H9 (cell line): ENCODE measurements around the gene USP3. TPM values are rescaled to one million over a fixed set of nuclear protein-coding genes. Genes with fewer than 3 reads are reported as not detected.

Experiments used
- DNase-seq: peaks from one replicate; pipeline ENCODE4 v3.0.0-alpha.2; 2017
- H2AFZ ChIP-seq: one replicate; pipeline ENCODE4 v1.6.1; 2013; ENCODE audit warnings: mild to moderate bottlenecking, low read length, control low read depth, moderate library complexity
- H2AK5ac ChIP-seq: 2 replicates; pipeline ENCODE4 v1.6.1; 2013; ENCODE audit warnings: low read length, control low read depth, mixed read lengths; ENCODE audit not compliant: insufficient read length
- H2BK120ac ChIP-seq: one replicate; pipeline ENCODE4 v1.6.1; 2013; ENCODE audit warnings: low read depth, mild to moderate bottlenecking, low read length, control low read depth, inconsistent platforms; ENCODE audit not compliant: poor library complexity, severe bottlenecking
- H2BK12ac ChIP-seq: 2 replicates; pipeline ENCODE4 v1.6.1; 2013; ENCODE audit warnings: low read length, control low read depth, mixed read lengths, low read depth; ENCODE audit not compliant: insufficient read length
- H2BK15ac ChIP-seq: 2 replicates; pipeline ENCODE4 v1.6.1; 2013; ENCODE audit warnings: low read depth, low read length, control low read depth
- H2BK20ac ChIP-seq: one replicate; pipeline ENCODE4 v1.6.1; 2013; ENCODE audit warnings: low read depth, mild to moderate bottlenecking, low read length, control low read depth, inconsistent platforms; ENCODE audit not compliant: poor library complexity, severe bottlenecking
- H2BK5ac ChIP-seq: 2 replicates; pipeline ENCODE4 v1.6.1; 2013; ENCODE audit warnings: low read length, control low read depth, mixed read lengths; ENCODE audit not compliant: insufficient read length
- H3K14ac ChIP-seq: 2 replicates; pipeline ENCODE4 v1.6.1; 2013; ENCODE audit warnings: low read length, control low read depth; ENCODE audit not compliant: insufficient read depth
- H3K18ac ChIP-seq: 2 replicates; pipeline ENCODE4 v1.6.1; 2013; ENCODE audit warnings: low read depth, mild to moderate bottlenecking, mixed read lengths, low read length, control low read depth; ENCODE audit not compliant: insufficient read length
- H3K23ac ChIP-seq: 2 replicates; pipeline ENCODE4 v1.6.1; 2013; ENCODE audit warnings: low read length, control low read depth, mixed read lengths, low read depth; ENCODE audit not compliant: insufficient read length
- H3K23me2 ChIP-seq: 2 replicates; pipeline ENCODE4 v1.6.1; 2013; ENCODE audit warnings: low read depth, mild to moderate bottlenecking, mixed read lengths, low read length, control low read depth; ENCODE audit not compliant: insufficient read length, poor library complexity, severe bottlenecking
- H3K27ac ChIP-seq: 2 replicates; pipeline ENCODE4 v1.5.1; 2013; ENCODE audit warnings: low read length, control low read depth, mixed read lengths, low read depth; ENCODE audit not compliant: insufficient read length
- H3K27me3 ChIP-seq: 2 replicates; pipeline ENCODE4 v1.6.1; 2013; ENCODE audit warnings: low read length, control low read depth, inconsistent platforms; ENCODE audit not compliant: insufficient read depth
- H3K4ac ChIP-seq: 2 replicates; pipeline ENCODE4 v1.6.1; 2013; ENCODE audit warnings: low read depth, mild to moderate bottlenecking, control low read depth, inconsistent platforms, low read length, moderate library complexity
- H3K4me1 ChIP-seq: 2 replicates; pipeline ENCODE4 v1.6.1; 2013; ENCODE audit warnings: low read length, control low read depth, inconsistent platforms; ENCODE audit not compliant: insufficient read depth
- H3K4me2 ChIP-seq: 2 replicates; pipeline ENCODE4 v1.6.1; 2013; ENCODE audit warnings: low read length, control low read depth, mixed read lengths; ENCODE audit not compliant: insufficient read length, insufficient read depth
- H3K56ac ChIP-seq: 2 replicates; pipeline ENCODE4 v1.6.1; 2013; ENCODE audit warnings: low read depth, mild to moderate bottlenecking, mixed read lengths, low read length, control low read depth; ENCODE audit not compliant: insufficient read length
- H3K79me1 ChIP-seq: 2 replicates; pipeline ENCODE4 v1.6.1; 2013; ENCODE audit warnings: low read depth, mild to moderate bottlenecking, moderate library complexity, low read length, control low read depth, inconsistent platforms; ENCODE audit not compliant: insufficient read depth, poor library complexity, severe bottlenecking
- H3K79me2 ChIP-seq: 2 replicates; pipeline ENCODE4 v1.6.1; 2013; ENCODE audit warnings: low read length, control low read depth, inconsistent platforms; ENCODE audit not compliant: insufficient read depth
- H3K9ac ChIP-seq: 2 replicates; pipeline ENCODE4 v1.6.1; 2013; ENCODE audit warnings: low read length, control low read depth, mixed read lengths; ENCODE audit not compliant: insufficient read length; ENCODE audit errors: extremely low read depth
- H3K9me3 ChIP-seq: one replicate; pipeline ENCODE4 v1.6.1; 2013; ENCODE audit warnings: low read depth, low read length, inconsistent platforms; ENCODE audit not compliant: control insufficient read depth
- H3T11ph ChIP-seq: one replicate; pipeline ENCODE4 v1.6.1; 2013; ENCODE audit warnings: mild to moderate bottlenecking, low read length, control low read depth, inconsistent platforms
- H4K20me1 ChIP-seq: one replicate; pipeline ENCODE4 v1.6.1; 2013; ENCODE audit not compliant: control insufficient read depth, insufficient read length, insufficient read depth
- H4K5ac ChIP-seq: 2 replicates; pipeline ENCODE4 v1.6.1; 2013; ENCODE audit warnings: low read depth, mild to moderate bottlenecking, mixed read lengths, low read length, control low read depth; ENCODE audit not compliant: insufficient read length
- H4K8ac ChIP-seq: replicated peaks from 2 replicates; pipeline ENCODE4 v1.6.1; 2013; ENCODE audit warnings: low read length, control low read depth, mixed read lengths, low read depth; ENCODE audit not compliant: insufficient read length
- H4K91ac ChIP-seq: 2 replicates; pipeline ENCODE4 v1.6.1; 2013; ENCODE audit warnings: low read depth, mild to moderate bottlenecking, moderate library complexity, mixed read lengths, low read length, control low read depth; ENCODE audit not compliant: insufficient read length
- H3K27ac Mint-ChIP-seq, 3 experiments: 2 replicates in 2 of 3; 3 replicates in 1 of 3; pipeline ENCODE4 v1.8.0; 2020 to 2021; ENCODE audit warnings: mixed read lengths in 3 of 3, mild to moderate bottlenecking in 1 of 3, moderate library complexity in 1 of 3
- H3K27me3 Mint-ChIP-seq: 2 replicates; pipeline ENCODE4 v1.8.0; 2021; ENCODE audit warnings: low read depth, mild to moderate bottlenecking, moderate library complexity, mixed read lengths
- H3K36me3 Mint-ChIP-seq, 3 experiments: 2 replicates in 2 of 3; 3 replicates in 1 of 3; pipeline ENCODE4 v1.8.0; 2020 to 2021; ENCODE audit warnings: low read depth in 3 of 3, mixed read lengths in 3 of 3; ENCODE audit not compliant: insufficient read depth in 1 of 3
- H3K4me1 Mint-ChIP-seq, 2 experiments: 2 replicates each; pipeline ENCODE4 v1.8.0; 2020; ENCODE audit warnings: mixed read lengths in 2 of 2
- H3K4me3 Mint-ChIP-seq, 2 experiments: 2 replicates in 1 of 2; 3 replicates in 1 of 2; pipeline ENCODE4 v1.8.0; 2020 to 2021; ENCODE audit warnings: mild to moderate bottlenecking in 2 of 2, mixed read lengths in 2 of 2, moderate library complexity in 1 of 2
- H3K9me3 Mint-ChIP-seq, 2 experiments: 2 replicates in 1 of 2; 3 replicates in 1 of 2; pipeline ENCODE4 v1.8.0; 2020; ENCODE audit warnings: mild to moderate bottlenecking in 2 of 2, mixed read lengths in 2 of 2, moderate library complexity in 1 of 2
- WGBS: extraction: QIAGEN DNeasy Blood & Tissue Kit; methylation state at CpG from one replicate; pipeline ENCODE4 v1.1.7; 2013; ENCODE audit warnings: missing lambda C conversion rate, low lambda C conversion rate, mixed read lengths; ENCODE audit not compliant: insufficient read length; ENCODE audit errors: extremely low coverage; 5-methylcytosine and 5-hydroxymethylcytosine counted together
- total RNA-seq: library from RNA; stranded (reverse); gene quantifications from 2 replicates; pipeline ENCODE4 v1.2.1, GENCODE V29; 2021
- TF ChIP-seq, protein P1 (sequence below): fragments of 200-600 bp; sonication (generic); conservative IDR thresholded peaks from 3 replicates; pipeline ENCODE4 v1.8.0; 2021; ENCODE audit warnings: antibody characterized with exemption, mild to moderate bottlenecking

Gene USP3
- total RNA-seq, 1 experiment from 2014 or later, result 14.2 TPM

DNA sequence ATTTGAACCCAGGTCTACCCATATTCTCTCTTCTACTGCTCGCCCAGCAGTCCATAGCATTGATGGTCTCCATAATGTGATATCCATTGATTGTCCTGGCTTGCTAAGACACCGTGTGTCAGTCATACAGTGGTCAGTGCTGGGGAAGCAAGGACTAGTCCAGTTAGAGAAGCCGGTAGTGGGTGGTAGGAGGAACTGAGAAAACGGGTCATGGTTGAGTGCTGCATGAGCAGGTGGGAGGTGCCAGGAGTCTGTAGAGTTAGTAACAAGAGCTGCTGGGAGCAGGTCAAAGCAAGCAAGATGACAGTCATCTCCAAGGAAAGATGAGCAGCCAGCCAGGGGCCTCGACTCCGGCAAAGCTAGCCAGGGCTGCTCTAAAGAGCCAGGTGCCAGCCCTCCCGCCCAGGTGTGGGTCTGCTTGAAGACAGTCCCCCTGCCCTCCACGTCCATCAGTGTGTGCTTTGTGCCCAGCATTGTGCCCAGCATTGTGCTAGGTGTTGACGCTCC is 29.5 kb upstream of the USP3 start:
- H3K56ac ChIP-seq, result no peak overlapping the region
- no peak overlapping the region for H3K27ac Mint-ChIP-seq
- H3K23me2 ChIP-seq, result no peaks in the 10 kb centered on the region
- H4K5ac ChIP-seq, result no peak overlapping the region
- WGBS, result no CpG with 5 or more reads among the region's 9 CpGs
- H3K27me3 ChIP-seq, result no peaks in the 10 kb centered on the region
- H3K27me3 Mint-ChIP-seq, result peaks cover 12% of the 10 kb centered on the region
- H3K4me1 ChIP-seq, result peaks cover 3% of the 10 kb centered on the region; the same call in 1 of the 2 replicates
- no peak for DNase-seq
- TF ChIP-seq, protein P1, sequence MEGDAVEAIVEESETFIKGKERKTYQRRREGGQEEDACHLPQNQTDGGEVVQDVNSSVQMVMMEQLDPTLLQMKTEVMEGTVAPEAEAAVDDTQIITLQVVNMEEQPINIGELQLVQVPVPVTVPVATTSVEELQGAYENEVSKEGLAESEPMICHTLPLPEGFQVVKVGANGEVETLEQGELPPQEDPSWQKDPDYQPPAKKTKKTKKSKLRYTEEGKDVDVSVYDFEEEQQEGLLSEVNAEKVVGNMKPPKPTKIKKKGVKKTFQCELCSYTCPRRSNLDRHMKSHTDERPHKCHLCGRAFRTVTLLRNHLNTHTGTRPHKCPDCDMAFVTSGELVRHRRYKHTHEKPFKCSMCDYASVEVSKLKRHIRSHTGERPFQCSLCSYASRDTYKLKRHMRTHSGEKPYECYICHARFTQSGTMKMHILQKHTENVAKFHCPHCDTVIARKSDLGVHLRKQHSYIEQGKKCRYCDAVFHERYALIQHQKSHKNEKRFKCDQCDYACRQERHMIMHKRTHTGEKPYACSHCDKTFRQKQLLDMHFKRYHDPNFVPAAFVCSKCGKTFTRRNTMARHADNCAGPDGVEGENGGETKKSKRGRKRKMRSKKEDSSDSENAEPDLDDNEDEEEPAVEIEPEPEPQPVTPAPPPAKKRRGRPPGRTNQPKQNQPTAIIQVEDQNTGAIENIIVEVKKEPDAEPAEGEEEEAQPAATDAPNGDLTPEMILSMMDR, result no peak
- no peak overlapping the region for H3K14ac ChIP-seq
- no peaks in the 10 kb centered on the region for H3K79me1 ChIP-seq
- no peak overlapping the region for H3K4ac ChIP-seq
- no peaks in the 10 kb centered on the region for H4K20me1 ChIP-seq
- no peak overlapping the region for H4K91ac ChIP-seq
- H2BK5ac ChIP-seq, result no peak overlapping the region
- no peak overlapping the region for H3K4me3 Mint-ChIP-seq
- peaks cover 20 to 27% of the 10 kb centered on the region in 2 experiments for H3K4me1 Mint-ChIP-seq
- no peaks in the 10 kb centered on the region for H3K9me3 ChIP-seq
- no peak overlapping the region for H3K9ac ChIP-seq
- H2AFZ ChIP-seq, result no peak overlapping the region
- no peaks in the 10 kb centered on the region for H3K79me2 ChIP-seq
- no peak overlapping the region for H2BK12ac ChIP-seq
- H3K18ac ChIP-seq, result no peak overlapping the region
- H2BK20ac ChIP-seq, result no peak overlapping the region
- no peak overlapping the region for H2AK5ac ChIP-seq
- no peak overlapping the region for H3K23ac ChIP-seq
- H3K36me3 Mint-ChIP-seq, result peaks cover 0 to 2% (median 0%) of the 10 kb centered on the region in 3 experiments; a peak in 2 of 7 replicates
- H2BK15ac ChIP-seq, result no peak overlapping the region
- no peak overlapping the region for H3K4me2 ChIP-seq
- no peak overlapping the region for H3T11ph ChIP-seq
- no peak overlapping the region for H4K8ac ChIP-seq
- H3K27ac ChIP-seq, result no peak overlapping the region
- H3K9me3 Mint-ChIP-seq, result peaks cover 0 to 6% of the 10 kb centered on the region in 2 experiments; a peak in 2 of 5 replicates
- H2BK120ac ChIP-seq, result no peak overlapping the region
